NB4 (cell line): ENCODE measurements around the gene CD44.

ENCODE experiments used
- DNase-seq: peaks from one replicate; pipeline ENCODE4 v3.0.0; 2010; ENCODE audit warnings: low read depth
- H3K4me3 ChIP-seq: one replicate; pipeline ENCODE4 v1.5.1; 2011; ENCODE audit warnings: mild to moderate bottlenecking, low read depth, low read length, moderate library complexity
- CTCF ChIP-seq: IDR thresholded peaks from one replicate; pipeline ENCODE4 v1.5.1; 2012; ENCODE audit warnings: low read depth, low read length
- MAX ChIP-seq: IDR thresholded peaks from 2 replicates; pipeline ENCODE4 v1.6.1; 2011; ENCODE audit warnings: low read depth, low read length
- MYC ChIP-seq: IDR thresholded peaks from 2 replicates; pipeline ENCODE4 v1.6.1; 2011; ENCODE audit warnings: low read depth, low read length
- POLR2A ChIP-seq: IDR thresholded peaks from 2 replicates; pipeline ENCODE4 v1.6.1; 2011; ENCODE audit warnings: mild to moderate bottlenecking; ENCODE audit not compliant: insufficient read length; ENCODE audit errors: extremely low read depth

Gene CD44

DNA sequence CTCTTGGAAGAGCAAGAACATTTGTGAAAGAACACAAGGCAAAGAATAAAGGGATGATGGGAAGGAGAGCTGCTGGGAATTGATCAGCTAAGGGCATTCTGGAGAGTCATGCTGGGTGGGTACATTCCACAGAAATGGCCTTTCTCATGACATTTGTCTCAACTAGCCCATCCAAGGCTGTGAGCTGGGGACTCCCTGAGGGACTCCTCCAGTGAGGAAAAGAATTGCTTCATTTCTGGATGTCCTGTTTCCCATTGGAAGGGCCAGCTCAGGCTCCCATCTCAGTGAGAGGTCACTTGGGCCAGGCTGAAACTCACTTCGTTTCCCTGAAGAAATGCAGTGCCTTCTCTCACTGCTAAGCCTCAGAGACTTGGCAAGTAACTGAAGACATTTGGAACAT, 106.8 kb downstream of the CD44 start:
- H3K4me3 ChIP-seq, result no peak overlapping the region

GRCh38 chr11:35246745-35247144, 107.8 kb downstream of the CD44 start:
- H3K4me3 ChIP-seq, result no peak overlapping the region
- no peak for DNase-seq
- TF ChIP-seq POLR2A (no peak), MAX (no peak), CTCF (no peak), MYC (no peak)

More for the DNA sequence above, 106.8 kb downstream of the CD44 start:
- TF ChIP-seq MAX (no peak), CTCF (no peak), POLR2A (no peak), MYC (no peak)
- no peak for DNase-seq

GRCh38 chr11:35247428-35247827, 108.5 kb downstream of the CD44 start:
- no peak overlapping the region for H3K4me3 ChIP-seq
- DNase-seq, result no peak
- no peak for TF ChIP-seq MAX

DNA sequence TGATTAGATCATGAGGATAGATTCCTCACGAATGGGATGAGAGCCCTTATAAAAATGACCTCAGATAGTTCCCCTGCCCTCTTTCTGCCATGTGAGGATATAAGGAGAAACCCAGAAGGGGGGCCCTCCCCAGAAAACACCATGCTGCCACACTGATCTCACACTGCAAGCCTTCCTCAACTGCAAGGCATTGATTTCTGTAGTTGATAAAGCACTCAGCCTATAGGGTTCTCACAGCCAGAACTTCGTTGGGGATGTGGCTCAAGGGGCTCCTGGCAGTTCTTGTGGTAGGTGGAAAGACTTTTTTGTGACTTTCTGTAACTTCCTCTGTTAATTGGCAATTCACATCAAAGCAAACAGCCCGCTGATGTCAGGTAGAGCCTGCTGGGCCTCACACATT, 108.9 kb downstream of the CD44 start:
- DNase-seq, result no peak
- no peak overlapping the region for H3K4me3 ChIP-seq
- no peak for TF ChIP-seq POLR2A
- no peak for TF ChIP-seq MYC
- no peak for TF ChIP-seq MAX
- TF ChIP-seq CTCF, result no peak

- H3K4me3 ChIP-seq, result no peak overlapping the region
- TF ChIP-seq CTCF (no peak), POLR2A (no peak), MYC (no peak), MAX (no peak)
- no peak for DNase-seq
These were observed 109.8 kb downstream of the CD44 start for GRCh38 chr11:35248558-35249323.

GRCh38 chr11:35250192-35250591, 111.2 kb downstream of the CD44 start:
- TF ChIP-seq POLR2A (no peak), MAX (no peak), MYC (no peak), CTCF (no peak)
- H3K4me3 ChIP-seq, result no peak overlapping the region
- DNase-seq, result no peak
